Breast epithelium (tissue), 4 donors: ENCODE measurements around the gene TRIM27. TPM values are rescaled to one million over a fixed set of nuclear protein-coding genes. Genes with fewer than 3 reads are reported as not detected.
A peak's percentile ranks its signal among the peaks of the same experiment; 100 is the strongest.

Experiments used
- DNase-seq, 2 donors: peaks; one replicate each; pipeline ENCODE4 v3.0.0-alpha.2; 2019; ENCODE audit warnings: low spot score in 2 of 2
- H3K27ac ChIP-seq, 2 donors: fragments of 200-600 bp; sonication (generic) in 1 of 2; one replicate each; pipeline ENCODE4 v1.5.1; 2016 to 2019; ENCODE audit warnings: mild to moderate bottlenecking in 1 of 2
- H3K27me3 ChIP-seq, 2 donors: fragments of 200-600 bp; sonication (generic) in 1 of 2; one replicate each; pipeline versions ENCODE4 v1.5.1 to v1.6.0; 2017 to 2019; ENCODE audit warnings: control low read depth in 1 of 2, mild to moderate bottlenecking in 1 of 2
- H3K36me3 ChIP-seq: fragments of 200-600 bp; one replicate; pipeline ENCODE4 v1.5.1; 2019
- H3K4me1 ChIP-seq, 2 donors: fragments of 200-600 bp; sonication (generic); one replicate each; pipeline ENCODE4 v1.5.1; 2016 to 2019; ENCODE audit warnings: control low read depth in 1 of 2
- H3K4me3 ChIP-seq, 3 donors: fragments of 200-600 bp; sonication (generic); 1 replicate in 2 of 3; 2 replicates in 1 of 3; pipeline ENCODE4 v1.5.1; 2016 to 2019; ENCODE audit warnings: mild to moderate bottlenecking in 3 of 3, moderate library complexity in 2 of 3
- H3K9me3 ChIP-seq, 2 donors: fragments of 200-600 bp; sonication (generic) in 1 of 2; one replicate each; pipeline ENCODE4 v1.5.1; 2016 to 2019; ENCODE audit warnings: control low read depth in 1 of 2
- CTCF ChIP-seq, 3 donors: fragments of 450-650 bp; IDR thresholded peaks; one replicate each; pipeline ENCODE4 v1.5.1; 2016 to 2017; ENCODE audit warnings: antibody characterized with exemption in 3 of 3, mild to moderate bottlenecking in 3 of 3, moderate library complexity in 3 of 3
- POLR2A ChIP-seq: fragments of 450-650 bp; IDR thresholded peaks from one replicate; pipeline ENCODE4 v1.6.1; 2016; ENCODE audit warnings: antibody characterized with exemption, mild to moderate bottlenecking, moderate library complexity
- POLR2AphosphoS5 ChIP-seq, 3 donors: sonication (generic); formaldehyde crosslinking; IDR thresholded peaks; one replicate each; pipeline ENCODE4 v1.6.1; 2017; ENCODE audit warnings: antibody characterized with exemption in 3 of 3
- intact Hi-C: fragments of 100-400 bp; cut with DNase I; formaldehyde crosslinking; loops from one replicate; pipeline ENCODE4 v1.15.1; 2023; ENCODE audit warnings: low total_unique reads
- total RNA-seq, 3 donors: library from RNA; depleted of rRNA; stranded (reverse); fragments of >200 nt; gene quantifications; one replicate each; pipeline ENCODE4 v1.1.0, GENCODE V29; 2016

Gene TRIM27
- total RNA-seq, 3 donors from 2014 or later, result 38.7 to 106 (median 80.3) TPM

GRCh38 chr6:28948782-28949486 lies 25.1 kb upstream of the TRIM27 start:
- no peak for DNase-seq
- no peaks in the 10 kb centered on the region for H3K9me3 ChIP-seq
- H3K4me3 ChIP-seq, result no peak overlapping the region
- no peaks in the 10 kb centered on the region for H3K36me3 ChIP-seq
- H3K4me1 ChIP-seq, result no peaks in the 10 kb centered on the region
- peaks cover 0 to 1% of the 10 kb centered on the region in 2 donors for H3K27me3 ChIP-seq
- TF ChIP-seq POLR2AphosphoS5 (IDR thresholded peaks at IDR 0.05) (no peak), CTCF (IDR thresholded peaks at IDR 0.05) (no peak), POLR2A (no peak)
- intact Hi-C loops, result no loop called here
- no peak overlapping the region for H3K27ac ChIP-seq

- no peak overlapping the region for H3K27ac ChIP-seq
- no peak for TF ChIP-seq POLR2AphosphoS5 (IDR thresholded peaks at IDR 0.05)
- TF ChIP-seq POLR2A, result no peak
- TF ChIP-seq CTCF (IDR thresholded peaks at IDR 0.05), result no peak
- H3K27me3 ChIP-seq, result no peaks in the 10 kb centered on the region
- DNase-seq, result no peak
- no peak overlapping the region for H3K4me3 ChIP-seq
- H3K4me1 ChIP-seq, result no peaks in the 10 kb centered on the region
- intact Hi-C loops, result no loop called here
- no peaks in the 10 kb centered on the region for H3K9me3 ChIP-seq
- no peaks in the 10 kb centered on the region for H3K36me3 ChIP-seq
Measured at GRCh38 chr6:28947831-28948270, 24.1 kb upstream of the TRIM27 start.

- intact Hi-C loops, result no loop called here
- H3K9me3 ChIP-seq, result no peaks in the 10 kb centered on the region
- H3K27ac ChIP-seq, result no peak overlapping the region
- H3K4me3 ChIP-seq, result no peak overlapping the region
- DNase-seq, result no peak
- TF ChIP-seq POLR2AphosphoS5 (IDR thresholded peaks at IDR 0.05), result no peak
- no peak for TF ChIP-seq CTCF (IDR thresholded peaks at IDR 0.05)
- TF ChIP-seq POLR2A, result no peak
- H3K36me3 ChIP-seq, result no peaks in the 10 kb centered on the region
- H3K4me1 ChIP-seq, result peaks cover 0 to under 1% of the 10 kb centered on the region in 2 donors
- H3K27me3 ChIP-seq, result no peaks in the 10 kb centered on the region
Measured at GRCh38 chr6:28947067-28947765, 23.4 kb upstream of the TRIM27 start.

GRCh38 chr6:28945349-28945748 lies 21.6 kb upstream of the TRIM27 start:
- Histone ChIP-seq H3K4me1 (peaks cover 0 to 7% of the 10 kb centered on the region in 2 donors), H3K27ac (no peak overlapping the region), H3K27me3 (no peaks in the 10 kb centered on the region), H3K4me3 (no peak overlapping the region), H3K36me3 (no peaks in the 10 kb centered on the region), H3K9me3 (no peaks in the 10 kb centered on the region)
- intact Hi-C loops, result no loop called here
- TF ChIP-seq CTCF (IDR thresholded peaks at IDR 0.05) (no peak), POLR2A (no peak), POLR2AphosphoS5 (IDR thresholded peaks at IDR 0.05) (no peak)
- no peak for DNase-seq

GRCh38 chr6:28944412-28944865 lies 20.7 kb upstream of the TRIM27 start:
- Histone ChIP-seq H3K27me3 (no peaks in the 10 kb centered on the region), H3K36me3 (no peaks in the 10 kb centered on the region), H3K4me1 (peaks cover 0 to 7% of the 10 kb centered on the region in 2 donors), H3K9me3 (no peaks in the 10 kb centered on the region), H3K4me3 (peak overlapping the region; percentile 43 to 65 (median 56)), H3K27ac (peak overlapping the region; percentile 78 to 83)
- TF ChIP-seq POLR2A (no peak), POLR2AphosphoS5 (IDR thresholded peaks at IDR 0.05) (peak; percentile 30 to 48 (median 36))
- DNase-seq, result peak in 1 of 2 donors; percentile 34
- intact Hi-C loops, result loop anchor here (5.0 kb wide), 2 partner anchors 38 to 1107 kb away; a partner anchor contains a TSS
